SU-DHL-6 (cell line): ENCODE data around the gene SEM1.

Source experiments
- EZH2phosphoT487 ChIP-seq: fragments of 200-600 bp; sonication (generic), shearing (Covaris generic); conservative IDR thresholded peaks from 2 replicates; pipeline ENCODE4 v1.6.1; 2018; ENCODE audit warnings: mild to moderate bottlenecking, antibody characterized with exemption, low read length, moderate library complexity, mixed read lengths
- TF ChIP-seq, protein P1 (sequence below): fragments of 200-600 bp; sonication (generic); IDR thresholded peaks from one replicate; pipeline ENCODE4 v1.5.1; 2017; ENCODE audit warnings: antibody characterized with exemption, mild to moderate bottlenecking, low read length, moderate library complexity; ENCODE audit not compliant: insufficient read depth, poor library complexity, severe bottlenecking

DNA sequence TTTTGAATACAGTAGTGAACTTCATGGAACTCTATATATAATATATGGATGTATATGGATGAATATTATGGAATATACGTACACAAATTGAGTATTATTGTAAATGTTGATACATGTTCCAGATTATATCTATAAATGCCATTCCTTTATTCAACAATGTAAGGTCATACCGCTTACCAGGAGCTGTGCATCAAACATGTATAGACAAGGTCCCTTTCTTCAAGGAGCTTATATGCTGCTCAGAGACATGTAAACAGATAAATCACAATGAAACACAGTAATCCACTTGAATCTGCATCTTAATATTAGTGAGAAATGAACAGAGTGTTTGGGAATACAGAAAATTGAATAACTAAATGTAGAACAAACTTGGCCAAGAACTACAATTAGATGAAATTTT, 898 bp upstream of the SEM1 start:
- TF ChIP-seq, protein P1, sequence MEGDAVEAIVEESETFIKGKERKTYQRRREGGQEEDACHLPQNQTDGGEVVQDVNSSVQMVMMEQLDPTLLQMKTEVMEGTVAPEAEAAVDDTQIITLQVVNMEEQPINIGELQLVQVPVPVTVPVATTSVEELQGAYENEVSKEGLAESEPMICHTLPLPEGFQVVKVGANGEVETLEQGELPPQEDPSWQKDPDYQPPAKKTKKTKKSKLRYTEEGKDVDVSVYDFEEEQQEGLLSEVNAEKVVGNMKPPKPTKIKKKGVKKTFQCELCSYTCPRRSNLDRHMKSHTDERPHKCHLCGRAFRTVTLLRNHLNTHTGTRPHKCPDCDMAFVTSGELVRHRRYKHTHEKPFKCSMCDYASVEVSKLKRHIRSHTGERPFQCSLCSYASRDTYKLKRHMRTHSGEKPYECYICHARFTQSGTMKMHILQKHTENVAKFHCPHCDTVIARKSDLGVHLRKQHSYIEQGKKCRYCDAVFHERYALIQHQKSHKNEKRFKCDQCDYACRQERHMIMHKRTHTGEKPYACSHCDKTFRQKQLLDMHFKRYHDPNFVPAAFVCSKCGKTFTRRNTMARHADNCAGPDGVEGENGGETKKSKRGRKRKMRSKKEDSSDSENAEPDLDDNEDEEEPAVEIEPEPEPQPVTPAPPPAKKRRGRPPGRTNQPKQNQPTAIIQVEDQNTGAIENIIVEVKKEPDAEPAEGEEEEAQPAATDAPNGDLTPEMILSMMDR = no peak
- no peak for TF ChIP-seq EZH2phosphoT487
